GM12878 (cell line): ENCODE data around the gene SAYSD1. TPM values are rescaled to one million over a fixed set of nuclear protein-coding genes. Genes with fewer than 3 reads are reported as not detected.

ENCODE experiments used
- ATAC-seq: fragments of 200-7000 bp; cut with Tn5 transposase; 3 replicates; pipeline ENCODE4 v1.9.1; 2020; ENCODE audit warnings: mild to moderate bottlenecking, moderate library complexity
- BruUV-seq: library from RNA; stranded (reverse); fragments of 400-500 nt; replicated peaks from 2 replicates; lab custom pipeline; 2021; lab: Mats Ljungman, UMichigan
- CTCF ChIA-PET: fragments of 300-600 bp; sonication (Branson Sonifier 250); formaldehyde crosslinking; extraction: SDS; loops from one replicate; lab custom pipeline; 2021; ENCODE audit warnings: inconsistent platforms; lab: Yijun Ruan, JAX
- POLR2A ChIA-PET: fragments of 350-600 bp; formaldehyde crosslinking; extraction: SDS; loops from one replicate; lab custom pipeline; 2021; ENCODE audit warnings: inconsistent platforms; lab: Charles Lee
- RAD21 ChIA-PET: fragments of 300-600 bp; sonication (Branson Sonifier 250); formaldehyde crosslinking; loops from one replicate; lab custom pipeline; 2023; ENCODE audit warnings: antibody characterized with exemption; ENCODE audit not compliant: unreplicated experiment; lab: Charles Lee
- SMC1A ChIA-PET: fragments of 300-600 bp; sonication (Branson Sonifier 250); formaldehyde crosslinking; loops from one replicate; lab custom pipeline; 2023; ENCODE audit not compliant: unreplicated experiment, uncharacterized antibody; lab: Charles Lee
- DNase-seq: peaks from one replicate; pipeline ENCODE4 v3.0.0-alpha.2; 2011; ENCODE audit warnings: low read depth, low spot score
- FAIRE-seq: peaks from 3 replicates; lab custom pipeline; 2011; peaks lifted over from hg19 to GRCh38; lab: Jason Lieb, UNC
- H2AFZ ChIP-seq: 2 replicates; pipeline ENCODE4 v1.6.0; 2011; ENCODE audit warnings: low read depth, low read length, control low read depth; ENCODE audit not compliant: control insufficient read depth
- H3K27ac ChIP-seq: 2 replicates; pipeline ENCODE4 v1.5.1; 2011; ENCODE audit warnings: control low read depth; ENCODE audit not compliant: control insufficient read depth, insufficient read depth
- H3K27me3 ChIP-seq, 2 experiments: replicated peaks in 1 of 2; 2 replicates each; pipeline versions ENCODE4 v1.6.0 to v1.6.1; 2011; ENCODE audit warnings: low read length in 1 of 2; ENCODE audit not compliant: control insufficient read depth in 2 of 2, insufficient read depth in 2 of 2
- H3K36me3 ChIP-seq, 2 experiments: 2 replicates each; pipeline ENCODE4 v1.5.1; 2011; ENCODE audit warnings: low read length in 1 of 2; ENCODE audit not compliant: control insufficient read depth in 2 of 2, insufficient read depth in 2 of 2
- H3K4me1 ChIP-seq: 2 replicates; pipeline ENCODE4 v1.6.1; 2011; ENCODE audit warnings: mild to moderate bottlenecking, low read length, moderate library complexity, mixed read lengths; ENCODE audit not compliant: control insufficient read depth, insufficient read depth
- H3K4me2 ChIP-seq: 2 replicates; pipeline ENCODE4 v1.6.0; 2011; ENCODE audit warnings: control low read depth; ENCODE audit not compliant: control insufficient read depth, insufficient read depth
- H3K4me3 ChIP-seq: fragments of 200-600 bp; sonication (generic); 2 replicates; pipeline ENCODE4 v1.5.1; 2016
- H3K79me2 ChIP-seq: 2 replicates; pipeline ENCODE4 v1.6.0; 2011; ENCODE audit warnings: low read length; ENCODE audit not compliant: control insufficient read depth, insufficient read depth
- H3K9ac ChIP-seq: 2 replicates; pipeline ENCODE4 v1.8.0; 2011; ENCODE audit warnings: low read length, control low read depth, mixed read lengths; ENCODE audit not compliant: control insufficient read depth, insufficient read depth
- H3K9me3 ChIP-seq: replicated peaks from 3 replicates; pipeline ENCODE4 v1.5.1; 2011; ENCODE audit warnings: mild to moderate bottlenecking, low read length; ENCODE audit not compliant: control insufficient read depth, insufficient read depth
- H4K20me1 ChIP-seq: 2 replicates; pipeline ENCODE4 v1.6.0; 2011; ENCODE audit not compliant: control insufficient read depth, insufficient read depth
- EED ChIP-seq: sonication (generic); IDR thresholded peaks from 2 replicates; pipeline ENCODE4 v1.6.1; 2016; ENCODE audit warnings: antibody characterized with exemption, low read depth
- ESRRA ChIP-seq: IDR thresholded peaks from 2 replicates; pipeline ENCODE4 v1.6.1; 2012; ENCODE audit warnings: mild to moderate bottlenecking, low read length, improper control_type of control experiment
- KDM1A ChIP-seq: fragments of 200-600 bp; sonication (generic); IDR thresholded peaks from 2 replicates; pipeline ENCODE4 v1.6.1; 2016; ENCODE audit warnings: borderline replicate concordance
- SMARCA5 ChIP-seq: fragments of 450-650 bp; IDR thresholded peaks from 2 replicates; pipeline ENCODE4 v1.6.1; 2017; ENCODE audit warnings: mild to moderate bottlenecking
- in situ Hi-C: fragments of 300-500 bp; cut with MboI; formaldehyde crosslinking; loops from 9 replicates; pipeline ENCODE4 v1.14.3; 2018; ENCODE audit warnings: mixed read lengths
- intact Hi-C: fragments of 100-400 bp; cut with micrococcal nuclease; formaldehyde crosslinking; loops from one replicate; pipeline ENCODE4 v1.14.2; 2022; ENCODE audit not compliant: unreplicated experiment
- polyA plus RNA-seq, 11 experiments: library from polyadenylated mRNA; depleted of rRNA in 4 of 11; unstranded in 6 of 11; stranded (reverse) in 5 of 11; fragments of >200 nt; fragmentation: Nextera tagmentation in 4 of 11; fragmentation: Illumina TruSeq in 1 of 11; extraction: Ambion mirVana in 4 of 11; extraction: Trizol in 1 of 11; gene quantifications; 1 replicate in 1 of 11; 2 replicates in 10 of 11; pipeline versions ENCODE4 v1.2.1 to v1.2.3, GENCODE V29; 2011 to 2016; ENCODE audit warnings: inconsistent platforms in 2 of 11, missing spikeins in 2 of 11, low read depth in 1 of 11
- total RNA-seq, 4 experiments: library from RNA; depleted of rRNA in 3 of 4; stranded (reverse); fragments of >200 nt in 3 of 4; fragmentation: Illumina TruSeq in 1 of 4; extraction: Trizol in 1 of 4; gene quantifications; 2 replicates each; pipeline versions ENCODE4 v1.2.1 to v1.2.3, GENCODE V29; 2013 to 2021
- TF ChIP-seq, protein P1 (sequence below): fragments of 450-650 bp; IDR thresholded peaks from 2 replicates; pipeline ENCODE4 v1.6.1; 2016; ENCODE audit warnings: mild to moderate bottlenecking, moderate library complexity, borderline replicate concordance

The SAYSD1 gene
- total and polyA plus RNA-seq, 10 of the 15 experiments (the other 5 are each of a cell fraction or from before 2014, with no cell fraction given) = 1.5 to 7.3 (median 6.4) TPM

- BruUV-seq = no TSS peak
- Histone ChIP-seq H2AFZ (no peak overlapping the region), H3K9me3 (no peaks in the 10 kb centered on the region), H3K4me1 (no peaks in the 10 kb centered on the region)
- ChIA-PET CTCF (no interaction called here), RAD21 (no interaction called here)
- intact Hi-C loops = no loop called here
- TF ChIP-seq EED (no peak), SMARCA5 (no peak), ESRRA (no peak), KDM1A (no peak)
- TF ChIP-seq, protein P1, sequence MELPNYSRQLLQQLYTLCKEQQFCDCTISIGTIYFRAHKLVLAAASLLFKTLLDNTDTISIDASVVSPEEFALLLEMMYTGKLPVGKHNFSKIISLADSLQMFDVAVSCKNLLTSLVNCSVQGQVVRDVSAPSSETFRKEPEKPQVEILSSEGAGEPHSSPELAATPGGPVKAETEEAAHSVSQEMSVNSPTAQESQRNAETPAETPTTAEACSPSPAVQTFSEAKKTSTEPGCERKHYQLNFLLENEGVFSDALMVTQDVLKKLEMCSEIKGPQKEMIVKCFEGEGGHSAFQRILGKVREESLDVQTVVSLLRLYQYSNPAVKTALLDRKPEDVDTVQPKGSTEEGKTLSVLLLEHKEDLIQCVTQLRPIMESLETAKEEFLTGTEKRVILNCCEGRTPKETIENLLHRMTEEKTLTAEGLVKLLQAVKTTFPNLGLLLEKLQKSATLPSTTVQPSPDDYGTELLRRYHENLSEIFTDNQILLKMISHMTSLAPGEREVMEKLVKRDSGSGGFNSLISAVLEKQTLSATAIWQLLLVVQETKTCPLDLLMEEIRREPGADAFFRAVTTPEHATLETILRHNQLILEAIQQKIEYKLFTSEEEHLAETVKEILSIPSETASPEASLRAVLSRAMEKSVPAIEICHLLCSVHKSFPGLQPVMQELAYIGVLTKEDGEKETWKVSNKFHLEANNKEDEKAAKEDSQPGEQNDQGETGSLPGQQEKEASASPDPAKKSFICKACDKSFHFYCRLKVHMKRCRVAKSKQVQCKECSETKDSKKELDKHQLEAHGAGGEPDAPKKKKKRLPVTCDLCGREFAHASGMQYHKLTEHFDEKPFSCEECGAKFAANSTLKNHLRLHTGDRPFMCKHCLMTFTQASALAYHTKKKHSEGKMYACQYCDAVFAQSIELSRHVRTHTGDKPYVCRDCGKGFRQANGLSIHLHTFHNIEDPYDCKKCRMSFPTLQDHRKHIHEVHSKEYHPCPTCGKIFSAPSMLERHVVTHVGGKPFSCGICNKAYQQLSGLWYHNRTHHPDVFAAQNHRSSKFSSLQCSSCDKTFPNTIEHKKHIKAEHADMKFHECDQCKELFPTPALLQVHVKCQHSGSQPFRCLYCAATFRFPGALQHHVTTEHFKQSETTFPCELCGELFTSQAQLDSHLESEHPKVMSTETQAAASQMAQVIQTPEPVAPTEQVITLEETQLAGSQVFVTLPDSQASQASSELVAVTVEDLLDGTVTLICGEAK = peak; percentile 37; the same call in 1 of the 2 replicates
- TF ChIP-seq, all 136 proteins: peak for 1
- H3K27me3 ChIP-seq = peaks cover 0 to 3% of the 10 kb centered on the region in 2 experiments; a peak in 3 of 4 replicates
- no peak for ATAC-seq
- H3K36me3 ChIP-seq = no peaks in the 10 kb centered on the region
- no peak for DNase-seq
- no peaks in the 10 kb centered on the region for H3K79me2 ChIP-seq
- no peak overlapping the region for H3K4me2 ChIP-seq
- H3K27ac ChIP-seq = no peak overlapping the region
- H3K4me3 ChIP-seq = no peak overlapping the region
- in situ Hi-C loops = no loop called here
- ChIA-PET POLR2A (no interaction called here), SMC1A (no interaction called here)
- FAIRE-seq = no peak
- H3K9ac ChIP-seq = no peak overlapping the region
- no peaks in the 10 kb centered on the region for H4K20me1 ChIP-seq
Observed at GRCh38 chr6:39095578-39095977, 19.4 kb downstream of the SAYSD1 start.
